Body of pancreas (tissue), 4 donors: ENCODE measurements around the gene MYNN. TPM values are rescaled to one million over a fixed set of nuclear protein-coding genes. Genes with fewer than 3 reads are reported as not detected.

ENCODE experiments used
- ATAC-seq: fragments of 150-250 bp; one replicate; pipeline ENCODE4 v1.9.1; 2016
- DNase-seq, 4 donors: peaks; one replicate each; pipeline ENCODE4 v3.0.0-alpha.2; 2019
- H3K27ac ChIP-seq, 4 donors: fragments of 200-600 bp; sonication (generic); 1 replicate in 3 of 4; 2 replicates in 1 of 4; pipeline versions ENCODE4 v1.5.1 to v1.6.1; 2016 to 2019; ENCODE audit warnings: mild to moderate bottlenecking in 1 of 4, mixed read lengths in 1 of 4, moderate library complexity in 1 of 4
- H3K27me3 ChIP-seq, 2 donors: fragments of 200-600 bp; sonication (generic); one replicate each; pipeline ENCODE4 v1.6.0; 2016; ENCODE audit warnings: mild to moderate bottlenecking in 1 of 2
- H3K36me3 ChIP-seq, 2 donors: fragments of 200-600 bp; sonication (generic); replicated peaks in 1 of 2; 2 replicates each; pipeline ENCODE4 v1.5.1; 2016; ENCODE audit warnings: low read depth in 2 of 2; ENCODE audit not compliant: insufficient read depth in 1 of 2
- H3K4me1 ChIP-seq: fragments of 200-600 bp; sonication (generic); one replicate; pipeline ENCODE4 v1.6.0; 2016
- H3K4me3 ChIP-seq, 2 donors: fragments of 200-600 bp; sonication (generic); 1 replicate in 1 of 2; 2 replicates in 1 of 2; pipeline ENCODE4 v1.5.1; 2016 to 2019
- H3K9me3 ChIP-seq, 3 donors: fragments of 200-600 bp; sonication (generic); 1 replicate in 2 of 3; 2 replicates in 1 of 3; pipeline ENCODE4 v1.5.1; 2016
- POLR2A ChIP-seq, 3 donors: fragments of 450-650 bp; IDR thresholded peaks; one replicate each; pipeline ENCODE4 v1.6.1; 2016; ENCODE audit warnings: antibody characterized with exemption in 3 of 3, mild to moderate bottlenecking in 2 of 3
- WGBS, 2 donors: methylation state at CpG; one replicate each; pipeline ENCODE4 v1.1.5; 2017; 5-methylcytosine and 5-hydroxymethylcytosine counted together
- intact Hi-C: fragments of 100-400 bp; cut with DNase I; formaldehyde crosslinking; loops from one replicate; pipeline ENCODE4 v1.15.1; 2023
- total RNA-seq, 2 donors: library from RNA; depleted of rRNA; stranded (reverse); fragments of >200 nt; gene quantifications; one replicate each; pipeline ENCODE4 v1.1.0, GENCODE V29; 2016
- TF ChIP-seq, protein P1 (sequence below), 7 experiments: fragments of 450-650 bp in 4 of 7; fragments of 200-600 bp in 3 of 7; sonication (generic) in 3 of 7; IDR thresholded peaks; one replicate each; pipeline ENCODE4 v1.5.1; 2016 to 2019; ENCODE audit warnings: antibody characterized with exemption in 7 of 7

Gene MYNN
- total RNA-seq, 2 donors from 2014 or later = 8.9 to 10.6 TPM

DNA sequence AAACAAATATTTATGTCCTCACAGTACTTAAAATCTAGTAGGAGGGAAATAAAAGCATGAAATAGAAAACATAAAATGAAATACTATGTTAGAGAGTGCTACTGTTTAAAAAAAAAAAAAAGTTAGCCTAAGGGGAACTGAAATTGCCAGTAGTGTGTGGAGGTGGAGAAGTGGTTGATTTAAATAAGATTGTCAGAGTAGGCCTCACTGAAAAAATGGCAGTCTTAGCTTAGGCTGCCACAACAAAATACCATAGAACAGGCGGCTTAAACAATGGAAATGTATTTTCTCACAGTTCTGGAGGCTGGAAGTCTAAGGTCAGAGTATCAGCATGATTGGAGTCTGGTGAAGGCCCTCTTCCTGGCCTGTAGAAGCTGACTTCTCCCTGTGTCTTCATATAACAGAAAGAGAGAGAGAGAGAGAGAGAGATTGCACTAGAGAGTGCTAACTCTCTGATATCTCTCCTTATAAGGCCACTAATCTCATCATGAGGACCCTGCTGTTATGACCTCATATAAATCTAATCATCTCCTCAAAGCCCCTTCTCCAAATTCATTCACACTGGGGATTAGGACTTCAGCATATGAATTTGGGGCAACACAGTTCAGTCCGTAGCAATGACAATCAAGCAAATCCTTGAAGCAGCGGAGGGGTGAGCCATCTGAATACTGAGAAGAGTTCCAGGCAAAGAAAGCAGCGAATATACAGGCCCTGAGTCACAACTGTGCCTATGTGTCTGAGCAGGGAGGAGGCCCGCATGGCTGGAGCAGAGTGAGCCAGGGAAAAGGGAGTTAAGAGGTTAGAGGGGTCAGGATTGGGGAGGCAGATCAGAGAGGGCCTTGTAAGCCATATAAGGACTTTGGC, 63.1 kb downstream of the MYNN start:
- TF ChIP-seq POLR2A (IDR thresholded peaks at IDR 0.05) = no peak
- TF ChIP-seq, protein P1, sequence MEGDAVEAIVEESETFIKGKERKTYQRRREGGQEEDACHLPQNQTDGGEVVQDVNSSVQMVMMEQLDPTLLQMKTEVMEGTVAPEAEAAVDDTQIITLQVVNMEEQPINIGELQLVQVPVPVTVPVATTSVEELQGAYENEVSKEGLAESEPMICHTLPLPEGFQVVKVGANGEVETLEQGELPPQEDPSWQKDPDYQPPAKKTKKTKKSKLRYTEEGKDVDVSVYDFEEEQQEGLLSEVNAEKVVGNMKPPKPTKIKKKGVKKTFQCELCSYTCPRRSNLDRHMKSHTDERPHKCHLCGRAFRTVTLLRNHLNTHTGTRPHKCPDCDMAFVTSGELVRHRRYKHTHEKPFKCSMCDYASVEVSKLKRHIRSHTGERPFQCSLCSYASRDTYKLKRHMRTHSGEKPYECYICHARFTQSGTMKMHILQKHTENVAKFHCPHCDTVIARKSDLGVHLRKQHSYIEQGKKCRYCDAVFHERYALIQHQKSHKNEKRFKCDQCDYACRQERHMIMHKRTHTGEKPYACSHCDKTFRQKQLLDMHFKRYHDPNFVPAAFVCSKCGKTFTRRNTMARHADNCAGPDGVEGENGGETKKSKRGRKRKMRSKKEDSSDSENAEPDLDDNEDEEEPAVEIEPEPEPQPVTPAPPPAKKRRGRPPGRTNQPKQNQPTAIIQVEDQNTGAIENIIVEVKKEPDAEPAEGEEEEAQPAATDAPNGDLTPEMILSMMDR (IDR thresholded peaks at IDR 0.05) = no peak
- DNase-seq (no peak), ATAC-seq (no peak)
- Histone ChIP-seq H3K27ac (no peak overlapping the region), H3K9me3 (no peaks in the 10 kb centered on the region), H3K4me3 (no peak overlapping the region), H3K36me3 (no peaks in the 10 kb centered on the region), H3K27me3 (no peaks in the 10 kb centered on the region), H3K4me1 (no peaks in the 10 kb centered on the region)
- WGBS, 2 donors = 81 to 87% methylated on average over 5 of the region's 5 CpGs
- intact Hi-C loops = no loop called here

DNA sequence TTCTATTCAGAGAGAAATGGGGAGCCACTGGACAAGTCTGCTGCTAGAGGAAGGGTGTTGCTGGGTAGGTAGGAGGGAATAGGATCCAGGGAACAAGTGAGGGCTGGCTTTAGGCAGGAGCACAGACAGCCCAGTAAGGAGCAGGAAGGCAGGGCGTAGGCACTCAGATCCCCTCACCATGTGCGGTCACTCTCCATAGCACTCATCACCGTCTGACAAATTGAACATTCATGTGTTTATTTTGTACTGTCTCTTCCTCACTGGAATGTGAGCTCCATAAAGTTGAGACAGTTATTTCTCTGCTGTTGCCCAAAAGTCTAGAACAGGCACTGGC, 63.7 kb downstream of the MYNN start:
- H3K4me3 ChIP-seq = no peak overlapping the region
- ATAC-seq (no peak), DNase-seq (no peak)
- 87 to 93% methylated on average over 3 of the region's 3 CpGs for WGBS, 2 donors
- H3K4me1 ChIP-seq = no peaks in the 10 kb centered on the region
- TF ChIP-seq, protein P1 (IDR thresholded peaks at IDR 0.05) = no peak
- no peak for TF ChIP-seq POLR2A (IDR thresholded peaks at IDR 0.05)
- no peak overlapping the region for H3K27ac ChIP-seq
- no peaks in the 10 kb centered on the region for H3K27me3 ChIP-seq
- H3K9me3 ChIP-seq = no peaks in the 10 kb centered on the region
- H3K36me3 ChIP-seq = no peaks in the 10 kb centered on the region
- intact Hi-C loops = no loop called here

DNA sequence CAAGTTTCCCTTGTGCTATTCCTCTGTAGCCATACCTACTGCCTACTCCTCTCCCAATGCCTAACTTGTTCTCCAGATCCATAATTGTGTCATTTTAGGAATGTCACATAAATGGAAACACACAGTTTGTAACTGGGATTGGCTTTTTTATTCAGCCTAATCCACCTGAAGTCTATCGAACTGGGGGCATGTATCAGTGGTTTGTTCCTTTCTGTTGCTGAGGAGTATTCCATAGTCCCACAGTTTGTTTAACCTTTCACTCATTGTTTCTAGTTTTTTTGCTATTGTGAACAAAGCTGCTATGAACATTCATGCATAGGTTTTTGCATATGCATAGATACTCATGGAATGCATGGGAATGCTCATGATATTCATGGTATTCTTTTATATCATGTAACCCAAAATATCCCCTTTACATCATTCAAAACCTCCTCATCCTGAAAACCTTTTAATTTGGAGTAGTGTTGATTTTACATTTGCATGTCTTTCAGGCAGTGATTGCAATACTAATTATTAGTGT, 65.4 kb downstream of the MYNN start:
- no peak for TF ChIP-seq POLR2A (IDR thresholded peaks at IDR 0.05)
- H3K4me3 ChIP-seq = no peak overlapping the region
- no peaks in the 10 kb centered on the region for H3K9me3 ChIP-seq
- DNase-seq (no peak), ATAC-seq (no peak)
- intact Hi-C loops = no loop called here
- H3K4me1 ChIP-seq = no peaks in the 10 kb centered on the region
- no peaks in the 10 kb centered on the region for H3K36me3 ChIP-seq
- no peaks in the 10 kb centered on the region for H3K27me3 ChIP-seq
- no peak overlapping the region for H3K27ac ChIP-seq
- WGBS, 2 donors = 72 to 96% methylated on average over 1 of the region's 1 CpG

Other genes with a start within 250 kb of the MYNN start
- gene MECOM, start 109.7 kb upstream of the MYNN start, total RNA-seq = 10 to 100 TPM; 47.5 to 58.1 TPM
- gene TERC, start 8.3 kb upstream of the MYNN start, total RNA-seq = 10 to 100 TPM; 17.8 to 79.1 TPM
- under 1 TPM in 1 of 2 donors, not detected in 1; 0.52 TPM for gene ACTRT3, start 3.8 kb upstream of the MYNN start, total RNA-seq
- gene LRRIQ4, start 39.5 kb downstream of the MYNN start, total RNA-seq = not detected
- gene LRRC34, start 39.5 kb downstream of the MYNN start, total RNA-seq = 1 to 10 TPM in 1 of 2 donors, not detected in 1; 3.4 TPM
- under 1 TPM in 1 of 2 donors, not detected in 1; 0.78 TPM for gene LRRC31, start 96.5 kb downstream of the MYNN start, total RNA-seq
- gene SAMD7, start 138.2 kb downstream of the MYNN start, total RNA-seq = not detected
- 10 to 100 TPM; 30.9 to 31.0 TPM for gene SEC62, start 193.4 kb downstream of the MYNN start, total RNA-seq